ENCODE measurements around the gene PCDHB14.
"Not testable (repeated sequence)": the region's sequence is repeated elsewhere in the genome, so short reads cannot be mapped to it uniquely, and the experiment has no call there.

DNA sequence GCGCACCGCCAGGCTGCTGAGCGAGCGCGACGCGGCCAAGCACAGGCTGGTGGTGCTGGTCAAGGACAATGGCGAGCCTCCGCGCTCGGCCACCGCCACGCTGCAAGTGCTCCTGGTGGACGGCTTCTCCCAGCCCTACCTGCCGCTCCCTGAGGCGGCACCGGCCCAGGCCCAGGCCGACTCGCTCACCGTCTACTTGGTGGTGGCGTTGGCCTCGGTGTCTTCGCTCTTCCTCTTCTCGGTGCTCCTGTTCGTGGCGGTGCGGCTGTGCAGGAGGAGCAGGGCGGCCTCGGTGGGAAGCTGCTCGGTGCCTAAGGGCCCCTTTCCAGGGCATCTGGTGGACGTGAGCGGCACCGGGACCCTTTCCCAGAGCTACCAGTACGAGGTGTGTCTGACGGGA, 21.5 kb upstream of the PCDHB14 start:
- TF ChIP-seq, protein P1, sequence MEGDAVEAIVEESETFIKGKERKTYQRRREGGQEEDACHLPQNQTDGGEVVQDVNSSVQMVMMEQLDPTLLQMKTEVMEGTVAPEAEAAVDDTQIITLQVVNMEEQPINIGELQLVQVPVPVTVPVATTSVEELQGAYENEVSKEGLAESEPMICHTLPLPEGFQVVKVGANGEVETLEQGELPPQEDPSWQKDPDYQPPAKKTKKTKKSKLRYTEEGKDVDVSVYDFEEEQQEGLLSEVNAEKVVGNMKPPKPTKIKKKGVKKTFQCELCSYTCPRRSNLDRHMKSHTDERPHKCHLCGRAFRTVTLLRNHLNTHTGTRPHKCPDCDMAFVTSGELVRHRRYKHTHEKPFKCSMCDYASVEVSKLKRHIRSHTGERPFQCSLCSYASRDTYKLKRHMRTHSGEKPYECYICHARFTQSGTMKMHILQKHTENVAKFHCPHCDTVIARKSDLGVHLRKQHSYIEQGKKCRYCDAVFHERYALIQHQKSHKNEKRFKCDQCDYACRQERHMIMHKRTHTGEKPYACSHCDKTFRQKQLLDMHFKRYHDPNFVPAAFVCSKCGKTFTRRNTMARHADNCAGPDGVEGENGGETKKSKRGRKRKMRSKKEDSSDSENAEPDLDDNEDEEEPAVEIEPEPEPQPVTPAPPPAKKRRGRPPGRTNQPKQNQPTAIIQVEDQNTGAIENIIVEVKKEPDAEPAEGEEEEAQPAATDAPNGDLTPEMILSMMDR (IDR thresholded peaks at IDR 0.05; ENCODE audit: insufficient read depth, low read length) = not testable (repeated sequence)
- TF ChIP-seq SPI1 (IDR thresholded peaks at IDR 0.05; ENCODE audit: borderline replicate concordance, low read depth); POLR2AphosphoS5 (IDR thresholded peaks at IDR 0.05; ENCODE audit: low read depth): not testable (repeated sequence)
- TF ChIP-seq, protein P2, sequence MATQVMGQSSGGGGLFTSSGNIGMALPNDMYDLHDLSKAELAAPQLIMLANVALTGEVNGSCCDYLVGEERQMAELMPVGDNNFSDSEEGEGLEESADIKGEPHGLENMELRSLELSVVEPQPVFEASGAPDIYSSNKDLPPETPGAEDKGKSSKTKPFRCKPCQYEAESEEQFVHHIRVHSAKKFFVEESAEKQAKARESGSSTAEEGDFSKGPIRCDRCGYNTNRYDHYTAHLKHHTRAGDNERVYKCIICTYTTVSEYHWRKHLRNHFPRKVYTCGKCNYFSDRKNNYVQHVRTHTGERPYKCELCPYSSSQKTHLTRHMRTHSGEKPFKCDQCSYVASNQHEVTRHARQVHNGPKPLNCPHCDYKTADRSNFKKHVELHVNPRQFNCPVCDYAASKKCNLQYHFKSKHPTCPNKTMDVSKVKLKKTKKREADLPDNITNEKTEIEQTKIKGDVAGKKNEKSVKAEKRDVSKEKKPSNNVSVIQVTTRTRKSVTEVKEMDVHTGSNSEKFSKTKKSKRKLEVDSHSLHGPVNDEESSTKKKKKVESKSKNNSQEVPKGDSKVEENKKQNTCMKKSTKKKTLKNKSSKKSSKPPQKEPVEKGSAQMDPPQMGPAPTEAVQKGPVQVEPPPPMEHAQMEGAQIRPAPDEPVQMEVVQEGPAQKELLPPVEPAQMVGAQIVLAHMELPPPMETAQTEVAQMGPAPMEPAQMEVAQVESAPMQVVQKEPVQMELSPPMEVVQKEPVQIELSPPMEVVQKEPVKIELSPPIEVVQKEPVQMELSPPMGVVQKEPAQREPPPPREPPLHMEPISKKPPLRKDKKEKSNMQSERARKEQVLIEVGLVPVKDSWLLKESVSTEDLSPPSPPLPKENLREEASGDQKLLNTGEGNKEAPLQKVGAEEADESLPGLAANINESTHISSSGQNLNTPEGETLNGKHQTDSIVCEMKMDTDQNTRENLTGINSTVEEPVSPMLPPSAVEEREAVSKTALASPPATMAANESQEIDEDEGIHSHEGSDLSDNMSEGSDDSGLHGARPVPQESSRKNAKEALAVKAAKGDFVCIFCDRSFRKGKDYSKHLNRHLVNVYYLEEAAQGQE (IDR thresholded peaks at IDR 0.05; ENCODE audit: insufficient replicate concordance, low read depth) = not testable (repeated sequence)
